GM13976 (cell line): ENCODE measurements around the gene BIK.

Experiments
- DNase-seq: peaks from one replicate; pipeline ENCODE4 v3.0.0; 2012; ENCODE audit warnings: low spot score
- CTCF ChIP-seq: IDR thresholded peaks from 2 replicates; pipeline ENCODE4 v1.5.1; 2012; ENCODE audit warnings: borderline replicate concordance, mild to moderate bottlenecking; ENCODE audit not compliant: insufficient read depth; ENCODE audit errors: extremely low read depth, missing control alignments, control extremely low read depth
- in situ Hi-C: fragments of 300-500 bp; cut with MboI; formaldehyde crosslinking; loops from one replicate; pipeline ENCODE4 v1.12.0; 2022; ENCODE audit warnings: low sequenced_read_pairs, mixed read lengths, inconsistent platforms; ENCODE audit not compliant: unreplicated experiment

The BIK gene

GRCh38 chr22:43080616-43081015, 29.9 kb upstream of the BIK start:
- TF ChIP-seq CTCF: no peak
- in situ Hi-C loops: no loop called here
- no peak for DNase-seq

GRCh38 chr22:43081968-43082367, 28.6 kb upstream of the BIK start:
- in situ Hi-C loops: no loop called here
- no peak for DNase-seq
- no peak for TF ChIP-seq CTCF

- no peak for TF ChIP-seq CTCF
- DNase-seq: peak; percentile 69
- in situ Hi-C loops: no loop called here
Measured at GRCh38 chr22:43085658-43086606, 24.6 kb upstream of the BIK start.

- in situ Hi-C loops: no loop called here
- no peak for DNase-seq
- no peak for TF ChIP-seq CTCF
Measured at GRCh38 chr22:43088627-43088983, 21.9 kb upstream of the BIK start.

GRCh38 chr22:43088984-43089717, 21.4 kb upstream of the BIK start, which contains the start of gene TTLL1:
TTLL1 (minus strand) TSS chr22:43089391; CDS start chr22:43075586, 13,805 bp downstream.
- in situ Hi-C loops: no loop called here
- peak; percentile 98 for DNase-seq
- TF ChIP-seq CTCF: no peak

GRCh38 chr22:43090130-43090789, 20.3 kb upstream of the BIK start:
- DNase-seq: peak; percentile 83
- TF ChIP-seq CTCF: peak; percentile 39
- in situ Hi-C loops: no loop called here
